ENCODE data around the gene CALHM5. TPM values are rescaled to one million over a fixed set of nuclear protein-coding genes. Genes with fewer than 3 reads are reported as not detected.

Gene CALHM5
- total and polyA plus RNA-seq, 11 donors = 0.76 to 3.0 (median 1.8) TPM

- Histone ChIP-seq H3K4me3 (no peak overlapping the region), H3K27me3 (no peaks in the 10 kb centered on the region), H3K27ac (no peak overlapping the region), H3K4me1 (peaks cover 0 to 10% (median 0%) of the 10 kb centered on the region in 12 donors), H3K36me3 (no peaks in the 10 kb centered on the region), H3K9me3 (peaks cover 0 to 18% (median 0%) of the 10 kb centered on the region in 12 donors)
- ATAC-seq (no peak), DNase-seq (no peak)
- intact Hi-C loops (cut with DNase I) = no loop called here
- 91 to 96% (median 92%) methylated on average over 3 of the region's 3 CpGs for WGBS, 4 donors
- TF ChIP-seq CTCF (IDR thresholded peaks at IDR 0.05) (no peak), POLR2A (IDR thresholded peaks at IDR 0.05) (no peak)
These were observed 4.1 kb upstream of the CALHM5 start for GRCh38 chr6:116507324-116507723.

- Histone ChIP-seq H3K4me1 (peaks cover 0 to 17% (median 3%) of the 10 kb centered on the region in 12 donors), H3K4me3 (no peak overlapping the region), H3K27me3 (no peaks in the 10 kb centered on the region), H3K36me3 (no peaks in the 10 kb centered on the region), H3K9me3 (peaks cover 0 to 11% (median 0%) of the 10 kb centered on the region in 12 donors), H3K27ac (no peak overlapping the region)
- TF ChIP-seq POLR2A (IDR thresholded peaks at IDR 0.05) (no peak), CTCF (IDR thresholded peaks at IDR 0.05) (no peak)
- DNase-seq (no peak), ATAC-seq (no peak)
- intact Hi-C loops (cut with DNase I) = no loop called here
These were observed 2.9 kb upstream of the CALHM5 start for GRCh38 chr6:116508527-116508926.

- peaks cover 0 to 32% (median 11%) of the 10 kb centered on the region in 12 donors for H3K4me1 ChIP-seq
- intact Hi-C loops (cut with DNase I) = loop anchor here in 2 of 10 donors (2.0 to 5.0 kb wide), 2 partner anchors 17 to 235 kb away; partner anchors contain the start of gene TSPYL1 (in 1 of the 2)
- peak overlapping the region; percentile 15 to 65 (median 50) for H3K4me3 ChIP-seq
- peaks cover 0 to 18% (median 9%) of the 10 kb centered on the region in 9 donors for H3K36me3 ChIP-seq
- DNase-seq (no peak), ATAC-seq (peak; percentile 31 to 68 (median 55))
- TF ChIP-seq POLR2A (IDR thresholded peaks at IDR 0.05) (no peak), CTCF (IDR thresholded peaks at IDR 0.05) (no peak)
- peaks cover 0 to 11% (median 0%) of the 10 kb centered on the region in 12 donors for H3K9me3 ChIP-seq
- 31 to 52% (median 39%) methylated on average over 4 of the region's 4 CpGs for WGBS, 4 donors
- peak overlapping the region; percentile 46 to 92 (median 84) for H3K27ac ChIP-seq
- H3K27me3 ChIP-seq = no peaks in the 10 kb centered on the region
These were observed 696 bp downstream of the CALHM5 start for GRCh38 chr6:116512111-116512559.

- H3K36me3 ChIP-seq = peaks cover 0 to 24% (median 13%) of the 10 kb centered on the region in 9 donors
- intact Hi-C loops (cut with DNase I) = loop anchor here in 2 of 10 donors (2.0 to 5.0 kb wide), 2 partner anchors 16 to 235 kb away; partner anchors contain the start of gene TSPYL1 (in 1 of the 2)
- peaks cover 0 to 32% (median 11%) of the 10 kb centered on the region in 12 donors for H3K4me1 ChIP-seq
- ATAC-seq = peak in 3 of 4 donors; percentile 11 to 63 (median 21)
- peak overlapping the region; percentile 15 to 65 (median 50) for H3K4me3 ChIP-seq
- H3K27ac ChIP-seq = peak overlapping the region; percentile 46 to 92 (median 84)
- no peak for DNase-seq
- H3K9me3 ChIP-seq = peaks cover 0 to 11% (median 0%) of the 10 kb centered on the region in 12 donors
- TF ChIP-seq POLR2A (IDR thresholded peaks at IDR 0.05) = no peak
- TF ChIP-seq CTCF (IDR thresholded peaks at IDR 0.05) = no peak
- H3K27me3 ChIP-seq = no peaks in the 10 kb centered on the region
These were observed 1.3 kb downstream of the CALHM5 start for GRCh38 chr6:116512734-116513133.
